Liver (tissue), 9 donors: Measurements from ENCODE around the gene KCNC2. TPM values are rescaled to one million over a fixed set of nuclear protein-coding genes. Genes with fewer than 3 reads are reported as not detected.

Source experiments
- DNase-seq: peaks from one replicate; pipeline ENCODE4 v3.0.0-alpha.2; 2017; ENCODE audit warnings: low spot score
- H3K27ac ChIP-seq, 2 donors: one replicate each; pipeline ENCODE4 v1.7.0; 2013; ENCODE audit warnings: inconsistent platforms in 2 of 2, low read length in 2 of 2, control low read depth in 1 of 2, low read depth in 1 of 2, mild to moderate bottlenecking in 1 of 2
- H3K27me3 ChIP-seq, 4 donors: one replicate each; pipeline versions ENCODE4 v1.6.1 to v1.7.0; 2013; ENCODE audit warnings: low read length in 3 of 4, inconsistent platforms in 1 of 4, mild to moderate bottlenecking in 1 of 4, moderate library complexity in 1 of 4; ENCODE audit not compliant: control insufficient read depth in 4 of 4, insufficient read depth in 4 of 4
- H3K36me3 ChIP-seq, 4 donors: one replicate each; pipeline versions ENCODE4 v1.6.1 to v1.7.0; 2013; ENCODE audit warnings: low read length in 3 of 4, mild to moderate bottlenecking in 3 of 4, low read depth in 1 of 4, moderate library complexity in 1 of 4; ENCODE audit not compliant: control insufficient read depth in 4 of 4, insufficient read depth in 3 of 4
- H3K4me1 ChIP-seq, 4 donors: one replicate each; pipeline versions ENCODE4 v1.6.1 to v1.7.0; 2013; ENCODE audit warnings: low read length in 3 of 4, mild to moderate bottlenecking in 3 of 4, moderate library complexity in 1 of 4; ENCODE audit not compliant: control insufficient read depth in 4 of 4, insufficient read depth in 4 of 4
- H3K4me3 ChIP-seq, 3 donors: one replicate each; pipeline versions ENCODE4 v1.6.1 to v1.7.0; 2013; ENCODE audit warnings: low read length in 3 of 3, control low read depth in 1 of 3, low read depth in 1 of 3, mild to moderate bottlenecking in 1 of 3
- H3K9ac ChIP-seq, 2 donors: one replicate each; pipeline ENCODE4 v1.7.0; 2013; ENCODE audit warnings: low read length in 2 of 2, mild to moderate bottlenecking in 2 of 2, moderate library complexity in 2 of 2, control low read depth in 1 of 2, low read depth in 1 of 2
- H3K9me3 ChIP-seq, 4 donors: one replicate each; pipeline versions ENCODE4 v1.6.1 to v1.7.0; 2013; ENCODE audit warnings: low read length in 3 of 4; ENCODE audit not compliant: control insufficient read depth in 4 of 4
- EGR1 ChIP-seq, 2 donors: IDR thresholded peaks; 2 replicates each; pipeline ENCODE4 v1.6.1; 2016 to 2018; ENCODE audit warnings: antibody characterized with exemption in 2 of 2, low read depth in 2 of 2
- FOXA1 ChIP-seq: IDR thresholded peaks from 2 replicates; pipeline ENCODE4 v1.6.1; 2016; ENCODE audit warnings: antibody characterized with exemption
- FOXA2 ChIP-seq: IDR thresholded peaks from 2 replicates; pipeline ENCODE4 v1.6.1; 2016; ENCODE audit warnings: antibody characterized with exemption
- GABPA ChIP-seq, 2 donors: IDR thresholded peaks in 1 of 2; conservative IDR thresholded peaks in 1 of 2; 2 replicates each; pipeline ENCODE4 v1.6.1; 2016; ENCODE audit warnings: antibody characterized with exemption in 2 of 2, mild to moderate bottlenecking in 1 of 2, moderate library complexity in 1 of 2
- HNF4A ChIP-seq, 2 donors: conservative IDR thresholded peaks; 2 replicates each; pipeline ENCODE4 v1.6.1; 2016; ENCODE audit warnings: antibody characterized with exemption in 2 of 2, mild to moderate bottlenecking in 2 of 2
- NR2F2 ChIP-seq: IDR thresholded peaks from 2 replicates; pipeline ENCODE4 v1.6.1; 2016; ENCODE audit warnings: antibody characterized with exemption
- RAD21 ChIP-seq, 2 donors: IDR thresholded peaks; 2 replicates each; pipeline ENCODE4 v1.6.1; 2016; ENCODE audit warnings: antibody characterized with exemption in 2 of 2, mild to moderate bottlenecking in 2 of 2
- SP1 ChIP-seq: IDR thresholded peaks from 2 replicates; pipeline ENCODE4 v1.6.1; 2018; ENCODE audit warnings: antibody characterized with exemption, mild to moderate bottlenecking
- TAF1 ChIP-seq: conservative IDR thresholded peaks from 2 replicates; pipeline ENCODE4 v1.6.1; 2016; ENCODE audit warnings: antibody characterized with exemption, mild to moderate bottlenecking
- YY1 ChIP-seq: IDR thresholded peaks from 2 replicates; pipeline ENCODE4 v1.6.1; 2016; ENCODE audit warnings: antibody characterized with exemption, mild to moderate bottlenecking
- WGBS: extraction: QIAGEN DNeasy Blood & Tissue Kit; methylation state at CpG from one replicate; pipeline ENCODE4 v1.1.7; 2013; 5-methylcytosine and 5-hydroxymethylcytosine counted together
- polyA plus RNA-seq, 2 donors: library from polyadenylated mRNA; stranded (reverse) in 1 of 2; unstranded in 1 of 2; fragments of 200-250 nt in 1 of 2; fragments of >200 nt in 1 of 2; fragmentation: Nextera tagmentation in 1 of 2; extraction: Ambion mirVana in 1 of 2; gene quantifications; one replicate each; pipeline versions ENCODE4 v1.2.1 to v1.2.3, GENCODE V29; 2013 to 2015
- total RNA-seq, 2 donors: library from RNA; depleted of rRNA; stranded (reverse); fragments of >200 nt; gene quantifications; one replicate each; pipeline ENCODE4 v1.2.3, GENCODE V29; 2014
- TF ChIP-seq, protein P1 (sequence below): IDR thresholded peaks from 2 replicates; pipeline ENCODE4 v1.6.1; 2016; ENCODE audit warnings: antibody characterized with exemption
- TF ChIP-seq, protein P2 (sequence below): IDR thresholded peaks from 2 replicates; pipeline ENCODE4 v1.6.1; 2016; ENCODE audit warnings: antibody characterized with exemption, mild to moderate bottlenecking
- TF ChIP-seq, protein P3 (sequence below): IDR thresholded peaks from 2 replicates; pipeline ENCODE4 v1.6.1; 2016; ENCODE audit warnings: antibody characterized with exemption
- TF ChIP-seq, protein P4 (sequence below): IDR thresholded peaks from 2 replicates; pipeline ENCODE4 v1.6.1; 2016; ENCODE audit warnings: antibody characterized with exemption
- donor health status: healthy.
- donor health status: healthy.
- donor health status: healthy.
- donor health status: healthy.
- donor health status: healthy.

The KCNC2 gene
- total and polyA plus RNA-seq, 4 donors: under 0.01 to 0.02 TPM; not detected in 2

DNA sequence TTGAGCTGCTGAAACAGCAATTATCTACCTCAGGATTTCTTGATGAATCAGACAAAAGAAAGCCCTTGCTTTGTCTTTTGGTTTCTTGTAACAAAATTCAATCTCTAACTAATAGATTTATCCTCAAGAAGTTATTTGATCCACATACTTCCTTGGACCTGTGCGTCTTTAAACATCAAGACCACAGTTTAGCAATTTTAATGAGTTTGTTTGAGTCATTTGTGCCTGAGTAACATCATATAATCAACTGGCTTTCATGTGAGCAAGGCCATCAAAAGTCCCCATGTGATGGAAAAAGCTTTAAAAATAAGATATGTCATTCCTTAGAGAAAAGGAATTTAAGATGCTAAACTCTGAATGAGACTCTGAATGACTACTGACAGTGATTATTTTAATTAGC, 52.3 kb downstream of the KCNC2 start:
- Histone ChIP-seq H3K27me3 (no peaks in the 10 kb centered on the region), H3K36me3 (no peaks in the 10 kb centered on the region), H3K4me3 (no peak overlapping the region), H3K9ac (no peak overlapping the region), H3K9me3 (no peaks in the 10 kb centered on the region), H3K4me1 (no peaks in the 10 kb centered on the region), H3K27ac (no peak overlapping the region)
- 74% methylated on average over 1 of the region's 1 CpG for WGBS
- TF ChIP-seq NR2F2 (no peak), GABPA (IDR thresholded peaks at IDR 0.05 in 1 of 2, conservative IDR thresholded peaks at IDR 0.05 in 1 of 2) (no peak), SP1 (no peak), FOXA1 (no peak), TAF1 (no peak)
- TF ChIP-seq, protein P1, sequence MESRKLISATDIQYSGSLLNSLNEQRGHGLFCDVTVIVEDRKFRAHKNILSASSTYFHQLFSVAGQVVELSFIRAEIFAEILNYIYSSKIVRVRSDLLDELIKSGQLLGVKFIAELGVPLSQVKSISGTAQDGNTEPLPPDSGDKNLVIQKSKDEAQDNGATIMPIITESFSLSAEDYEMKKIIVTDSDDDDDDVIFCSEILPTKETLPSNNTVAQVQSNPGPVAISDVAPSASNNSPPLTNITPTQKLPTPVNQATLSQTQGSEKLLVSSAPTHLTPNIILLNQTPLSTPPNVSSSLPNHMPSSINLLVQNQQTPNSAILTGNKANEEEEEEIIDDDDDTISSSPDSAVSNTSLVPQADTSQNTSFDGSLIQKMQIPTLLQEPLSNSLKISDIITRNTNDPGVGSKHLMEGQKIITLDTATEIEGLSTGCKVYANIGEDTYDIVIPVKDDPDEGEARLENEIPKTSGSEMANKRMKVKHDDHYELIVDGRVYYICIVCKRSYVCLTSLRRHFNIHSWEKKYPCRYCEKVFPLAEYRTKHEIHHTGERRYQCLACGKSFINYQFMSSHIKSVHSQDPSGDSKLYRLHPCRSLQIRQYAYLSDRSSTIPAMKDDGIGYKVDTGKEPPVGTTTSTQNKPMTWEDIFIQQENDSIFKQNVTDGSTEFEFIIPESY: no peak
- TF ChIP-seq, protein P2, sequence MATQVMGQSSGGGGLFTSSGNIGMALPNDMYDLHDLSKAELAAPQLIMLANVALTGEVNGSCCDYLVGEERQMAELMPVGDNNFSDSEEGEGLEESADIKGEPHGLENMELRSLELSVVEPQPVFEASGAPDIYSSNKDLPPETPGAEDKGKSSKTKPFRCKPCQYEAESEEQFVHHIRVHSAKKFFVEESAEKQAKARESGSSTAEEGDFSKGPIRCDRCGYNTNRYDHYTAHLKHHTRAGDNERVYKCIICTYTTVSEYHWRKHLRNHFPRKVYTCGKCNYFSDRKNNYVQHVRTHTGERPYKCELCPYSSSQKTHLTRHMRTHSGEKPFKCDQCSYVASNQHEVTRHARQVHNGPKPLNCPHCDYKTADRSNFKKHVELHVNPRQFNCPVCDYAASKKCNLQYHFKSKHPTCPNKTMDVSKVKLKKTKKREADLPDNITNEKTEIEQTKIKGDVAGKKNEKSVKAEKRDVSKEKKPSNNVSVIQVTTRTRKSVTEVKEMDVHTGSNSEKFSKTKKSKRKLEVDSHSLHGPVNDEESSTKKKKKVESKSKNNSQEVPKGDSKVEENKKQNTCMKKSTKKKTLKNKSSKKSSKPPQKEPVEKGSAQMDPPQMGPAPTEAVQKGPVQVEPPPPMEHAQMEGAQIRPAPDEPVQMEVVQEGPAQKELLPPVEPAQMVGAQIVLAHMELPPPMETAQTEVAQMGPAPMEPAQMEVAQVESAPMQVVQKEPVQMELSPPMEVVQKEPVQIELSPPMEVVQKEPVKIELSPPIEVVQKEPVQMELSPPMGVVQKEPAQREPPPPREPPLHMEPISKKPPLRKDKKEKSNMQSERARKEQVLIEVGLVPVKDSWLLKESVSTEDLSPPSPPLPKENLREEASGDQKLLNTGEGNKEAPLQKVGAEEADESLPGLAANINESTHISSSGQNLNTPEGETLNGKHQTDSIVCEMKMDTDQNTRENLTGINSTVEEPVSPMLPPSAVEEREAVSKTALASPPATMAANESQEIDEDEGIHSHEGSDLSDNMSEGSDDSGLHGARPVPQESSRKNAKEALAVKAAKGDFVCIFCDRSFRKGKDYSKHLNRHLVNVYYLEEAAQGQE: no peak
- no peak for DNase-seq

DNA sequence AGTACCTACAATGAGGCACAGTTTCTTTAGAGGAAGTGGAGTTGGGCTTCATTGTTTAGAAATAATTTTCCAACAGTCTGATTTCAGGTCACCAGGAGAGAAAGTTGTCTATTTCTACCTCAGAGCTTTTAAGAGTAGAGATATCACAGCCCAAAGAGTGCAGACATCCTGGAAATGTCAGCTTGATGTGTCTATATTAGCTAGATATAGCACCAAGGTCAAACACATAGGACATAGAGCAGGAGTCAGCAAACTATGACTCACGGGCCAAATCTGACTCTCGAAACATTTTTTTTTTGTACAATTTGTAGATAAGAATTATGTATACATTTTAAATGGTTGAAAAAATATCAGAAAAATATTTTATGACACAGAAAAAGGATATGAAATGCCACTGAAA, 53.7 kb downstream of the KCNC2 start:
- TF ChIP-seq EGR1 (IDR thresholded peaks at IDR 0.05; ENCODE audit: low read depth in 2 of 2): no peak
- TF ChIP-seq, protein P3, sequence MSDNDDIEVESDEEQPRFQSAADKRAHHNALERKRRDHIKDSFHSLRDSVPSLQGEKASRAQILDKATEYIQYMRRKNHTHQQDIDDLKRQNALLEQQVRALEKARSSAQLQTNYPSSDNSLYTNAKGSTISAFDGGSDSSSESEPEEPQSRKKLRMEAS: no peak
- no peak for TF ChIP-seq YY1
- Histone ChIP-seq H3K9ac (no peak overlapping the region), H3K4me1 (no peaks in the 10 kb centered on the region), H3K27ac (no peak overlapping the region), H3K36me3 (no peaks in the 10 kb centered on the region), H3K4me3 (no peak overlapping the region), H3K9me3 (no peaks in the 10 kb centered on the region), H3K27me3 (no peaks in the 10 kb centered on the region)
- DNase-seq: no peak
- 66% methylated on average over 2 of the region's 2 CpGs for WGBS

DNA sequence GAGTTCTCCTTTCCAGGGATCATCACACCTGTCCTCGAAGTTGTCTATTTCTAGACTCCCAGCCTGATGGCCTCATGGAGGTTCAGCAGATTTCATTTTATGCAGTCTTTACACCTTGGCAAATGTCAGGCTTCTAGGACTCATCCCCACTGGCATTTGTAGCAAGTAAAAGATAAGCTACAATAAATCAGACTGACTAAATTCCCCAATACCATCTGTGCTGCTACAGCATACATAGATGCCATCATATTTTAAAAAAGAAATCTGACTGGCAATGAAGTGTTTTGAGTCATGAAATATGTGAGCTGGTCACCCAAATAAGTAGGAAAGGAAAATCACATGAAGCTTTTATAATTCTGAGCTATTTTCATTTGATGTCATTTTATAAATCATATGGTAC, 55.3 kb downstream of the KCNC2 start:
- Histone ChIP-seq H3K27me3 (no peaks in the 10 kb centered on the region), H3K36me3 (no peaks in the 10 kb centered on the region), H3K9ac (no peak overlapping the region), H3K4me1 (no peaks in the 10 kb centered on the region), H3K4me3 (no peak overlapping the region), H3K27ac (no peak overlapping the region), H3K9me3 (no peaks in the 10 kb centered on the region)
- 53% methylated on average over 1 of the region's 1 CpG for WGBS
- DNase-seq: no peak
- TF ChIP-seq TAF1: no peak
- no peak for TF ChIP-seq SP1
- no peak for TF ChIP-seq EGR1 (IDR thresholded peaks at IDR 0.05; ENCODE audit: low read depth in 2 of 2)
- TF ChIP-seq, protein P2: no peak
- TF ChIP-seq RAD21 (IDR thresholded peaks at IDR 0.05): no peak
- TF ChIP-seq HNF4A (conservative IDR thresholded peaks at IDR 0.05): no peak
- no peak for TF ChIP-seq GABPA (IDR thresholded peaks at IDR 0.05 in 1 of 2, conservative IDR thresholded peaks at IDR 0.05 in 1 of 2)
- TF ChIP-seq, protein P3: no peak
- TF ChIP-seq YY1: no peak
- TF ChIP-seq, protein P1: no peak
- no peak for TF ChIP-seq NR2F2
- no peak for TF ChIP-seq FOXA1
- TF ChIP-seq FOXA2: no peak
- TF ChIP-seq, protein P4, sequence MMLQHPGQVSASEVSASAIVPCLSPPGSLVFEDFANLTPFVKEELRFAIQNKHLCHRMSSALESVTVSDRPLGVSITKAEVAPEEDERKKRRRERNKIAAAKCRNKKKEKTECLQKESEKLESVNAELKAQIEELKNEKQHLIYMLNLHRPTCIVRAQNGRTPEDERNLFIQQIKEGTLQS: no peak
